K562 (cell line): ENCODE data around the gene LONRF3. TPM values are rescaled to one million over a fixed set of nuclear protein-coding genes. Genes with fewer than 3 reads are reported as not detected.
A peak's percentile ranks its signal among the peaks of the same experiment; 100 is the strongest.

Source experiments
- ATF1 ChIP-seq, 2 experiments: fragments of 450-650 bp in 1 of 2; IDR thresholded peaks; 2 replicates each; pipeline ENCODE4 v1.6.1; 2016; ENCODE audit warnings: missing compliant biosample characterization in 1 of 2, missing genetic modification characterization in 1 of 2
- FOXA3 ChIP-seq, 2 experiments: fragments of 450-650 bp in 1 of 2; sonication (generic) in 1 of 2; formaldehyde crosslinking; IDR thresholded peaks in 1 of 2; conservative IDR thresholded peaks in 1 of 2; 2 replicates each; pipeline versions ENCODE4 v1.4.0 to v1.8.0; 2020 to 2022; ENCODE audit warnings: mild to moderate bottlenecking in 2 of 2, missing genetic modification reagents in 1 of 2
- HMG20B ChIP-seq: fragments of 250-450 bp; sonication (Bioruptor Pico); IDR thresholded peaks from 2 replicates; pipeline ENCODE4 v1.5.0; 2021; ENCODE audit warnings: mild to moderate bottlenecking
- MYNN ChIP-seq, 2 experiments: sonication (generic); formaldehyde crosslinking in 1 of 2; IDR thresholded peaks; 2 replicates each; pipeline versions ENCODE4 v1.5.0 to v1.6.1; 2016 to 2020; ENCODE audit warnings: antibody characterized with exemption in 1 of 2, missing genetic modification reagents in 1 of 2
- NFYB ChIP-seq: IDR thresholded peaks from 2 replicates; pipeline ENCODE4 v1.6.1; 2011; ENCODE audit warnings: mild to moderate bottlenecking, moderate library complexity; ENCODE audit not compliant: insufficient read length; ENCODE audit errors: extremely low read depth
- RFX1 ChIP-seq: fragments of 450-650 bp; IDR thresholded peaks from 2 replicates; pipeline ENCODE4 v1.6.1; 2016; ENCODE audit warnings: mild to moderate bottlenecking, moderate library complexity
- RNF2 ChIP-seq: sonication (generic); IDR thresholded peaks from 2 replicates; pipeline ENCODE4 v1.6.1; 2016
- SP2 ChIP-seq: IDR thresholded peaks from 2 replicates; pipeline ENCODE4 v1.6.1; 2011; ENCODE audit warnings: mild to moderate bottlenecking, low read depth, low read length, moderate library complexity; ENCODE audit not compliant: poor library complexity, severe bottlenecking; ENCODE audit errors: extremely low read depth
- SREBF1 ChIP-seq: fragments of 150-350 bp; IDR thresholded peaks from 2 replicates; pipeline ENCODE4 v1.6.1; 2014; ENCODE audit warnings: antibody characterized with exemption, low read depth, low read length, borderline replicate concordance
- TEAD4 ChIP-seq, 2 experiments: sonication (generic) in 1 of 2; formaldehyde crosslinking in 1 of 2; IDR thresholded peaks; 2 replicates each; pipeline versions ENCODE4 v1.6.1 to v1.8.0; 2012 to 2022; ENCODE audit warnings: borderline replicate concordance in 1 of 2, inconsistent platforms in 1 of 2, low read length in 1 of 2, mild to moderate bottlenecking in 1 of 2, missing genetic modification reagents in 1 of 2
- UBTF ChIP-seq, 2 experiments: IDR thresholded peaks; 2 replicates each; pipeline ENCODE4 v1.6.1; 2012; ENCODE audit warnings: improper control_type of control experiment in 2 of 2, low read depth in 2 of 2, low read length in 2 of 2, borderline replicate concordance in 1 of 2
- ZBED1 ChIP-seq: IDR thresholded peaks from 2 replicates; pipeline ENCODE4 v1.6.1; 2014
- ZNF280A ChIP-seq: fragments of 450-650 bp; IDR thresholded peaks from 2 replicates; pipeline ENCODE4 v1.6.1; 2018; ENCODE audit warnings: mild to moderate bottlenecking, low read depth; ENCODE audit not compliant: partially characterized antibody
- ZNF41 ChIP-seq: fragments of 250-450 bp; sonication (Bioruptor Pico); conservative IDR thresholded peaks from 2 replicates; pipeline ENCODE4 v1.4.0; 2020; ENCODE audit warnings: mild to moderate bottlenecking
- ZNF609 ChIP-seq: sonication (generic); formaldehyde crosslinking; IDR thresholded peaks from 2 replicates; pipeline ENCODE4 v1.8.1; 2023; ENCODE audit warnings: missing genetic modification reagents, mild to moderate bottlenecking, borderline replicate concordance
- ZNF639 ChIP-seq, 2 experiments: fragments of 200-800 bp in 1 of 2; sonication (Bioruptor generic) in 1 of 2; sonication (generic) in 1 of 2; formaldehyde crosslinking in 1 of 2; IDR thresholded peaks in 1 of 2; conservative IDR thresholded peaks in 1 of 2; 2 replicates each; pipeline versions ENCODE4 v1.5.0 to v1.6.1; 2016 to 2020; ENCODE audit warnings: missing compliant biosample characterization in 1 of 2, missing genetic modification characterization in 1 of 2, missing genetic modification reagents in 1 of 2
- polyA plus RNA-seq, 8 experiments: library from polyadenylated mRNA; depleted of rRNA in 4 of 8; stranded (reverse) in 5 of 8; unstranded in 3 of 8; fragments of >200 nt; fragmentation: Nextera tagmentation in 2 of 8; fragmentation: Illumina TruSeq in 1 of 8; extraction: Ambion mirVana in 2 of 8; extraction: Trizol in 1 of 8; gene quantifications; 2 replicates each; pipeline versions ENCODE4 v1.2.1 to v1.2.3, GENCODE V29; 2011 to 2014; ENCODE audit warnings: inconsistent platforms in 1 of 8, missing spikeins in 1 of 8
- total RNA-seq, 7 experiments: library from RNA; depleted of rRNA in 6 of 7; stranded (reverse); fragments of >200 nt in 6 of 7; fragmentation: Illumina TruSeq in 2 of 7; extraction: Trizol in 2 of 7; gene quantifications; 2 replicates each; pipeline versions ENCODE4 v1.2.1 to v1.2.3, GENCODE V29; 2011 to 2021; ENCODE audit warnings: low replicate concordance in 1 of 7

The LONRF3 gene
- total and polyA plus RNA-seq, 9 of the 15 experiments (the other 6 are each of a cell fraction or from before 2014, with no cell fraction given): 1.3 to 22.0 (median 8.7) TPM

GRCh38 chrX:118948270-118948669, 26.1 kb upstream of the LONRF3 start (continued):
- no peak for TF ChIP-seq ZNF639 (CRISPR knock-in tag; conservative IDR thresholded peaks at IDR 0.05 in 1 of 2, IDR thresholded peaks at IDR 0.05 in 1 of 2)
- TF ChIP-seq RNF2: no peak
- TF ChIP-seq ZBED1: no peak
- TF ChIP-seq NFYB: no peak
- no peak for TF ChIP-seq SREBF1
- no peak for TF ChIP-seq FOXA3 (CRISPR knock-in tag; conservative IDR thresholded peaks at IDR 0.05 in 1 of 2, IDR thresholded peaks at IDR 0.05 in 1 of 2)
- TF ChIP-seq ATF1 (CRISPR knock-in tag; IDR thresholded peaks at IDR 0.05): no peak
- no peak for TF ChIP-seq ATF1 (tag; IDR thresholded peaks at IDR 0.05)
- no peak for TF ChIP-seq RFX1
- no peak for TF ChIP-seq HMG20B
- TF ChIP-seq SP2: no peak
- no peak for TF ChIP-seq UBTF (IDR thresholded peaks at IDR 0.05; ENCODE audit: borderline replicate concordance in 1 of 2, low read depth in 2 of 2, low read length in 2 of 2)
- TF ChIP-seq MYNN (IDR thresholded peaks at IDR 0.05): 0 out of 2 replicates have a peak, but pooled peaks have one; percentile 30
- no peak for TF ChIP-seq MYNN (CRISPR knock-in tag; IDR thresholded peaks at IDR 0.05)
- no peak for TF ChIP-seq ZNF609 (CRISPR knock-in tag)
- no peak for TF ChIP-seq ZNF280A
- TF ChIP-seq ZNF41: no peak
- TF ChIP-seq TEAD4 (IDR thresholded peaks at IDR 0.05; ENCODE audit: low read length): peak; percentile 93
- no peak for TF ChIP-seq TEAD4 (CRISPR knock-in tag; IDR thresholded peaks at IDR 0.05; ENCODE audit: borderline replicate concordance)
